Measurements from ENCODE around the gene CTSS. TPM values are rescaled to one million over a fixed set of nuclear protein-coding genes. Genes with fewer than 3 reads are reported as not detected.
"Not testable (repeated sequence)": the region's sequence is repeated elsewhere in the genome, so short reads cannot be mapped to it uniquely, and the experiment has no call there.

The CTSS gene
- polyA plus RNA-seq, 1 donor = 9.9 TPM

GRCh38 chr1:150775931-150776505, 10.4 kb upstream of the CTSS start:
- not testable (repeated sequence) for DNase-seq (ENCODE audit: low read depth)

- DNase-seq (ENCODE audit: low read depth) = no peak
These were observed 9.7 kb upstream of the CTSS start for GRCh38 chr1:150775276-150775675.

DNA sequence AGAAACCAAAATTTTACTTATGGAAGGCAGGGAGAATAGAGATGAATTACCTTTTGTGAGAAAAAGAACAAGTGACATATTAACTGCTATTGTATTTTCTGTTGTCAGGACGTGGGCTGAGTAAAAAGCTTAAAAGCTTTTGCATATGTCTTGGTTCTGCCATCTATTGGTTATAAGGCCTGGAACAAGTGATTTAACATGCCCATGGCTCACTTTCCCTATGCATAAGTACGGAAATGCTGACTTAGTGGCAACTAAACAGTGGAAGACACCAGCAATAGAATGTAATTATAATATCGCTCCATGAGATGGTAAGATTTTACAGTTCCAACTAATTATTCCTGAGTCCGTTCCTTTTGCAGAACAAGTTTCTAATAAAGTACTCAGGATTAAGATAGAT, 6.7 kb upstream of the CTSS start:
- DNase-seq (ENCODE audit: low read depth) = no peak

DNA sequence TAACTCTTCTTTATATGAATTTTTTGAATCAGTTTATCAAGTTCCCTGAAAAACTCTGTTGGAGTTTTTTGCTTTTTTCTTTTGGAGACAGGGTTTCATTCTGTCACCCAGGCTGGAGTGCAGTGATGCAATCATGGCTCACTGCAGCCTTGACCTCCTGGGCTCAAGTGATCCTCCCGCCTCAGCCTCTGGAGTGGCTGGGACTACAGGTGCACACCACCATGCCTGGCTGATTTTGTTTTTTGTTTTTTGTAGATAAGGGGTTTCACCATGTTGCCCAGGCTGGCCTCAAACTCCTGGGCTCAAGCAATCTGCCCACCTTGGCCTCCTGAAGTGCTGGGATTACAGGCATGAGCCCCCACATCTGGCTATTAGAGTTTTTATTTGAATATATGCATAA, 2.1 kb upstream of the CTSS start:
- DNase-seq (ENCODE audit: low read depth) = not testable (repeated sequence)

DNA sequence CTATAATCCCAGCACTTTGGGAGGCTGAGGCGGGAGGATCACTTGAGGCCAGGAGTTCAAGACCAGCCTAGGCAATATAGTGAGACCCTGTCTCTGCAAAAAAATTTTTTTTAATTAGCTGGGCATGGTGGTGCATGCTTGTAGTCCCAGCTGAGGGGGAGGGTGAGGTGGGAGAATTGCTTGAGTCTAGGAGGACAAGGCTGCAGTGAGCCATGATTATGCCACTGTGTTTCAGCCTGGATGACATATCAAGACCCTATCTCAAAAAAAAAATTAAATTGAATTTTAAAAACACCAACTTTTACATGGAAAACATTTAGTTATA, 361 bp upstream of the CTSS start:
- not testable (repeated sequence) for DNase-seq (ENCODE audit: low read depth)

- no peak for DNase-seq (ENCODE audit: low read depth)
These were observed 919 bp downstream of the CTSS start for GRCh38 chr1:150764617-150765101.

GRCh38 chr1:150763018-150763417, 2.6 kb downstream of the CTSS start:
- DNase-seq (ENCODE audit: low read depth) = no peak

DNA sequence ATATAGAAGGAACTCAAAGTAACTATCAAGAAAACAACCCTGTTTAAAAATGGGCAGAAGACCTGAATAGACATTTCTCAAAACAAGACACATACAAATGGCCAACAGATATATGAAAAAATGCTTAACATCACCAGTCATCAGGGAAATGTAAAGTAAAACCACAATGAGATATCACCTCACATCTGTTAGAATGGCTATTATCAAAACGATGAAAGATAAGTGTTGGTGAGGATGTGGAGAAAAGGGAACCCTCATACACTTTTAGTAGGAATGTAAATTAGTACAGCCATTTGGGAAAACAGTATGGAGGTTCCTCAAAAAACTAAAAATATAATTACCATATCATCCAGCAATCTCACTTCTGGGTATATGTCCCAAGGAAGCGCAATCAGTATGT, 3.0 kb downstream of the CTSS start:
- DNase-seq (ENCODE audit: low read depth) = no peak

- no peak for DNase-seq (ENCODE audit: low read depth)
These were observed 3.8 kb downstream of the CTSS start for GRCh38 chr1:150761801-150762200.

DNA sequence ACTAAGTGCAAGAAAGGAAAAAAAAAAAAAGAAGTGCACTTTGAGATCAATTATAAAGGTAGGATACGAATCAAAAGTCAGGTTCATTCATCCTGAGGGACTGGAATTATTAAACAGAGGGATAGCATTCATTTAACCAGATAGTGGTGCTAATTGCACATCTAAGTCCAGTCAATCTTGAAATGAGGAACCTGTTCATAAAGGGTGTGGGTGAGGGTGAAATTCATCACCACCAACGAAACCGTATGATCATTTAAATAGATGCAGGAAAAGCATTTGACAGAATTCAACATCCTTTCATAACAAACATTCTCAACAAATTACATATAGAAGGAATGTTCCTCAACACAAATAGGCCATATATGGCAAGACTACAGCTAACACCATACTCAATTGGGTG, 5.6 kb downstream of the CTSS start:
- no peak for DNase-seq (ENCODE audit: low read depth)

DNA sequence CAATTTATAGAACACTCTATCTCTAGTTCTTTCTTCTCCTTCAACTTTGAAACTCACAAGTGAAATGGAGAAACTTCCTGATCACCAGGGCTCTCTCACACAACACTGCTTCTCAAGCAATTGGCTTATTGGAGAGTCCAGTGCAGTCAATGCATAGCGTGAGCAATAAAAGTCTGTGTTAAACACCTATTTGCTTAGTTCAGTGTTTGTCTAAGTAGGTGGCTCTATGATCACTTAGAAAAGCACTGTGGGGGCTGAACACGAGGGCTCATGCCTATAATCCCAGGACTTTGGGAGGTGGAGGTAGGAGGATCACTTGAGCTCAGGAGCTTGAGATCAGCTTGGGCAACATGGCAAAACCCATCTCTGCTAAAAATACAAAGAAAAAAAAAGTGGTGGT, 12.2 kb downstream of the CTSS start:
- DNase-seq (ENCODE audit: low read depth) = no peak

DNA sequence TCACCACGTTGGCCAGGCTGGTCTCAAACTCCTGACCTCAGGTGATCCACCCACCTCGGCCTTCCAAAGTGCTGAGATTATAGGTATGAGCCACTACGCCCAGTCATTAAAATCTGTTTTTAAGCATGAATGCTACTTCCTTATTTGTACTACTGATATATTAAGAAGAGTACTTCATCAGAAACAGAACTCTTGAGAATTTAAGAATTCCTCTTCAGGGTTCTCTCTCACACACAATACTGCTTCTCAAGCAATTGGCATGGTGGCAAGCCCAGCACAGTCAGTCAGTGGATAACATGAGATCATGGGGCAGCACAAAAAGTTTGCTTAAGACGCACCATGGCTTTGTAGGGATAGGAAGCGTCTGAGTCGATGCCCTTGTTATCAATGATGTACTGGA, 14.1 kb downstream of the CTSS start:
- DNase-seq (ENCODE audit: low read depth) = no peak

- no peak for DNase-seq (ENCODE audit: low read depth)
These were observed 15.8 kb downstream of the CTSS start for GRCh38 chr1:150749720-150750311.

- no peak for DNase-seq (ENCODE audit: low read depth)
These were observed 16.5 kb downstream of the CTSS start for GRCh38 chr1:150748878-150749719.

DNA sequence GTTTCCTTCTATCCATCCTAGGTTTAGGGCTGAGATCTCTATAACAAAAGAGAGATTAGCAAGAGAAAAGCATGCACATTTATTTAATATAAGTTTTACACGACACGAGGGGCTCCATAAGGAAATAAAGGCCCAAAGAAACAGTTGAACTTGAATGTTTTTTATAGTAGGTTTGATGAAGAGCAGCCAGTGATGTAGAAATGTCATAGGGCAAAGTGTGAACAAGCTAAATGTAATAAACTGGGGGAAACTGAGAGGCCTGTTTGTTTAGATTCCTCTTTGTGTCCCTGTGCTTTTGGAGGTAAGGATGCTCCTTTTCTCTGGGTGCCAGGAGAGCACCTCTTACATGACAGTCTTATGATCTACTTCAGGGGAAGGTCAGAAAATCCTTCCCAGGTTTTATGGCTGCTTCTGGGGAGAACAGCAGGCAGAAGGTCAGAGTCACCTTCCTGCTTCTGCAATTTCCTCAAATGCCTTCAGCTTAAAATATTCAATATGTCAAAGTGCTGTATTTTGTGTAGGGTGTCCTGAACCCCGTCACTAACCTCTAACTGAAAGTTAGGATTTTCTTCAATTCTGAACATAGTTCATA, 35.4 kb downstream of the CTSS start:
- DNase-seq (ENCODE audit: low read depth) = no peak

- DNase-seq (ENCODE audit: low read depth) = no peak
These were observed 41.2 kb downstream of the CTSS start for GRCh38 chr1:150724336-150724735.

- DNase-seq (ENCODE audit: low read depth) = no peak
These were observed 44.9 kb downstream of the CTSS start, which contains the start of gene HORMAD1 for GRCh38 chr1:150720703-150721102. TSS of gene HORMAD1 (minus strand) at chr1:150720895. CDS start at chr1:150719505, 1,390 bp downstream.

GRCh38 chr1:150720098-150720497, 45.5 kb downstream of the CTSS start:
- DNase-seq (ENCODE audit: low read depth) = no peak

DNA sequence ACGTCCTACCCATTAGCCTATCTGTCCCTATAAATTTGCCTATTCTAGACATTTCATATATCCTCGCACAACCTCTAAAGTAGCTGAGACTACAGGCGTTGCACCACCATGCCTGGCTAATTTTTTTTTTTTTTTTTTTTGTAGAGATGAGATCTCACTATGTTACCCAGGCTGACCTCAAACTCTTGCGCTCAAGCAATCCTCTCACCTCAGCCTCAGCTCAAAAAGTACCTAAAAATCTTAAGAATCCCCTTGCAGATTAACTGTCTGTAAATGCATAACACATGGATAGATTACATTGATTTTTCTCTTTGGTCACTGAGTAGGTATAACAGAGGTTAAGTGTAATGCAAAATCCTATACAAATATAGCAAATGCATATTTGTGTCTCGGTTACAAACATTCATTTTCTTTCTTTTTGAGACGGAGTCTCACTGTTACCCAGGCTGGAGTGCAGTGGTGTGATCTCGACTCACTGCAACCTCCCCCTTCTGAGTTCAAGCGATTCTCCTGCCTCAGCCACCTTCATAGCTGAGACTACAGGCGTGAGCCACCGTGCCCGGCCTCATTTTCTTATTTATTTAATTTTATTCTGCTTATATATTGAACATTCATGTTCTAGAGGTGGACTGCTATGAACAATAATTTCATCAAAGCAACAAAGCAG, 47.2 kb downstream of the CTSS start:
- DNase-seq (ENCODE audit: low read depth) = no peak

- DNase-seq (ENCODE audit: low read depth) = not testable (repeated sequence)
These were observed 56.5 kb downstream of the CTSS start for GRCh38 chr1:150709031-150709430.

GRCh38 chr1:150708595-150708994, 57.0 kb downstream of the CTSS start:
- DNase-seq (ENCODE audit: low read depth) = no peak

DNA sequence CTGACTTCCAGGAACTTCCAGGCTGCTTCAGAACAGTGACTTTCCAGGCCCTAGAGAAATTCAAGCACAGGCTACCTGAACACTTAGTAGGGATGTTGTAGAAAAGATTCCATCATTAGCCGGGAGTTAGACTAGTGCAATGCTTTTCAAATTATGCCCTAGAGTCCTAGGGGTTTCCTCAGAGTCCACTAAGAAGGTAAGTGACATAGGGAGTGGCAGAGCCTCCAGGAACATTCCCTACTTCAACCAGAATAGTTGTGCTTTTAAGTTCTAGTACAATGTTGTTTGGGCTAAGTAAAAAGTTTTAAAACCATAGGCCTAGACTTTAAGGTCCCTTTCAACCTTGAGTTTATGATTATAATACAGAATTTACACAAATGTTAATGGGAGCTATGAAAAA, 59.5 kb downstream of the CTSS start:
- no peak for DNase-seq (ENCODE audit: low read depth)

Data from forelimb muscle (tissue), 1 donor.